Panc1 (cell line): Measurements from ENCODE around the gene POLR2B. TPM values are rescaled to one million over a fixed set of nuclear protein-coding genes. Genes with fewer than 3 reads are reported as not detected.

Experiments
- ATAC-seq: fragments of 200-7000 bp; cut with Tn5 transposase; 2 replicates; pipeline ENCODE4 v1.9.1; 2020; ENCODE audit warnings: mild to moderate bottlenecking, moderate library complexity
- BruUV-seq: library from RNA; stranded (reverse); fragments of 400-500 nt; replicated peaks from 2 replicates; lab custom pipeline; 2021; lab: Mats Ljungman, UMichigan
- CTCF ChIA-PET: fragments of 300-600 bp; sonication (Branson Sonifier 250); formaldehyde crosslinking; loops from one replicate; lab custom pipeline; 2022; ENCODE audit warnings: antibody characterized with exemption; lab: Charles Lee
- POLR2A ChIA-PET: fragments of 300-600 bp; sonication (Branson Sonifier 250); formaldehyde crosslinking; loops from one replicate; lab custom pipeline; 2022; ENCODE audit warnings: antibody characterized with exemption; lab: Charles Lee
- DNase-seq: peaks from one replicate; pipeline ENCODE4 v3.0.0-alpha.2; 2010; ENCODE audit warnings: low read depth, low spot score
- H3K27ac ChIP-seq: 2 replicates; pipeline ENCODE4 v1.5.1; 2011; ENCODE audit warnings: mild to moderate bottlenecking, low read length, inconsistent platforms
- H3K27me3 ChIP-seq: fragments of 200-500 bp; sonication (Bioruptor generic); 2 replicates; pipeline ENCODE4 v1.6.0; 2014; ENCODE audit warnings: low read length, inconsistent platforms; ENCODE audit not compliant: control insufficient read depth, insufficient read depth
- H3K36me3 ChIP-seq: fragments of 200-500 bp; sonication (Bioruptor generic); 2 replicates; pipeline ENCODE4 v1.5.1; 2014; ENCODE audit warnings: inconsistent platforms, mild to moderate bottlenecking, low read length, moderate library complexity; ENCODE audit not compliant: control insufficient read depth, insufficient read depth
- H3K4me1 ChIP-seq: 2 replicates; pipeline ENCODE4 v1.5.1; 2011; ENCODE audit warnings: inconsistent platforms, mild to moderate bottlenecking, low read length, moderate library complexity; ENCODE audit not compliant: control insufficient read depth, insufficient read depth
- H3K4me3 ChIP-seq, 2 experiments: 2 replicates each; pipeline ENCODE4 v1.5.1; 2011 to 2012; ENCODE audit warnings: low read depth in 2 of 2, low read length in 2 of 2, mild to moderate bottlenecking in 2 of 2, inconsistent platforms in 1 of 2, moderate library complexity in 1 of 2
- H3K9me3 ChIP-seq: fragments of 200-500 bp; sonication (Bioruptor generic); 2 replicates; pipeline ENCODE4 v1.5.1; 2014; ENCODE audit warnings: low read depth, mild to moderate bottlenecking, inconsistent platforms, low read length, moderate library complexity; ENCODE audit not compliant: control insufficient read depth, insufficient read depth
- POLR2AphosphoS5 ChIP-seq: IDR thresholded peaks from 2 replicates; pipeline ENCODE4 v1.6.1; 2012; ENCODE audit warnings: mild to moderate bottlenecking, low read depth, low read length, moderate library complexity
- SIN3A ChIP-seq: IDR thresholded peaks from 2 replicates; pipeline ENCODE4 v1.6.1; 2012; ENCODE audit warnings: low read depth, mild to moderate bottlenecking, low read length, moderate library complexity, borderline replicate concordance; ENCODE audit not compliant: insufficient read depth
- TCF7L2 ChIP-seq: IDR thresholded peaks from 2 replicates; pipeline ENCODE4 v1.6.1; 2011; ENCODE audit warnings: mild to moderate bottlenecking, low read depth, low read length, inconsistent platforms
- in situ Hi-C: cut with HindIII; loops from 2 replicates; pipeline ENCODE4 v1.10.0; 2016; ENCODE audit warnings: low sequenced_read_pairs, low pct_unique_long_range_greater_than_20kb
- intact Hi-C: fragments of 100-400 bp; cut with micrococcal nuclease; formaldehyde crosslinking; loops from one replicate; pipeline ENCODE4 v1.10.0; 2022; ENCODE audit not compliant: unreplicated experiment
- total RNA-seq: library from RNA; stranded (reverse); gene quantifications from one replicate; pipeline ENCODE4 v1.2.1, GENCODE V29; 2021; ENCODE audit not compliant: unreplicated experiment
- TF ChIP-seq, protein P1 (sequence below): fragments of 450-650 bp; IDR thresholded peaks from 2 replicates; pipeline ENCODE4 v1.5.1; 2017; ENCODE audit warnings: mild to moderate bottlenecking
- TF ChIP-seq, protein P2 (sequence below), 2 experiments: IDR thresholded peaks; 2 replicates each; pipeline ENCODE4 v1.6.1; 2011 to 2012; ENCODE audit warnings: low read depth in 2 of 2, control low read depth in 1 of 2, low read length in 1 of 2, mild to moderate bottlenecking in 1 of 2, moderate library complexity in 1 of 2; ENCODE audit not compliant: insufficient read depth in 1 of 2

Gene POLR2B
- total RNA-seq, 1 experiment from 2014 or later: 84.1 TPM

DNA sequence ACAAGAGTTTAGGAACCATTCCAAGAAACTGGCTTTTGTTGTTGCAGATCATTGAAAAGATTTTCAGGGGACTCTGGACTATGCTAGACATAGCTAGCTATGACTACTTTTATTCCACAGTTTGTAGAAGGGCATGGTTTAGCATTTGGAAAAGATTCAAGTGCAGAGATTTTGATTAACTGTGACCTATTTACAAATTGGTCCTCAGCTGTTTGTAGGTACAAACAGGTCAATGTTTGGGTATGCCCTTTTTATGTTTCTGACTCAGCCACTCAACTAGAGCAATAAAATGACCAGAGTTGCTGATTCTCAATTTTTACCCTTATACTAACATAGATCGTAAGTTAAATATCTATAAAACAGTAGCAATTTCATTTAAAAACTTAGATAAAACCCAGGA, 84.8 kb downstream of the POLR2B start:
- no peak for ATAC-seq
- TF ChIP-seq, protein P1, sequence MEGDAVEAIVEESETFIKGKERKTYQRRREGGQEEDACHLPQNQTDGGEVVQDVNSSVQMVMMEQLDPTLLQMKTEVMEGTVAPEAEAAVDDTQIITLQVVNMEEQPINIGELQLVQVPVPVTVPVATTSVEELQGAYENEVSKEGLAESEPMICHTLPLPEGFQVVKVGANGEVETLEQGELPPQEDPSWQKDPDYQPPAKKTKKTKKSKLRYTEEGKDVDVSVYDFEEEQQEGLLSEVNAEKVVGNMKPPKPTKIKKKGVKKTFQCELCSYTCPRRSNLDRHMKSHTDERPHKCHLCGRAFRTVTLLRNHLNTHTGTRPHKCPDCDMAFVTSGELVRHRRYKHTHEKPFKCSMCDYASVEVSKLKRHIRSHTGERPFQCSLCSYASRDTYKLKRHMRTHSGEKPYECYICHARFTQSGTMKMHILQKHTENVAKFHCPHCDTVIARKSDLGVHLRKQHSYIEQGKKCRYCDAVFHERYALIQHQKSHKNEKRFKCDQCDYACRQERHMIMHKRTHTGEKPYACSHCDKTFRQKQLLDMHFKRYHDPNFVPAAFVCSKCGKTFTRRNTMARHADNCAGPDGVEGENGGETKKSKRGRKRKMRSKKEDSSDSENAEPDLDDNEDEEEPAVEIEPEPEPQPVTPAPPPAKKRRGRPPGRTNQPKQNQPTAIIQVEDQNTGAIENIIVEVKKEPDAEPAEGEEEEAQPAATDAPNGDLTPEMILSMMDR: no peak
- TF ChIP-seq SIN3A (no peak), POLR2AphosphoS5 (no peak), TCF7L2 (no peak)
- TF ChIP-seq, protein P2, sequence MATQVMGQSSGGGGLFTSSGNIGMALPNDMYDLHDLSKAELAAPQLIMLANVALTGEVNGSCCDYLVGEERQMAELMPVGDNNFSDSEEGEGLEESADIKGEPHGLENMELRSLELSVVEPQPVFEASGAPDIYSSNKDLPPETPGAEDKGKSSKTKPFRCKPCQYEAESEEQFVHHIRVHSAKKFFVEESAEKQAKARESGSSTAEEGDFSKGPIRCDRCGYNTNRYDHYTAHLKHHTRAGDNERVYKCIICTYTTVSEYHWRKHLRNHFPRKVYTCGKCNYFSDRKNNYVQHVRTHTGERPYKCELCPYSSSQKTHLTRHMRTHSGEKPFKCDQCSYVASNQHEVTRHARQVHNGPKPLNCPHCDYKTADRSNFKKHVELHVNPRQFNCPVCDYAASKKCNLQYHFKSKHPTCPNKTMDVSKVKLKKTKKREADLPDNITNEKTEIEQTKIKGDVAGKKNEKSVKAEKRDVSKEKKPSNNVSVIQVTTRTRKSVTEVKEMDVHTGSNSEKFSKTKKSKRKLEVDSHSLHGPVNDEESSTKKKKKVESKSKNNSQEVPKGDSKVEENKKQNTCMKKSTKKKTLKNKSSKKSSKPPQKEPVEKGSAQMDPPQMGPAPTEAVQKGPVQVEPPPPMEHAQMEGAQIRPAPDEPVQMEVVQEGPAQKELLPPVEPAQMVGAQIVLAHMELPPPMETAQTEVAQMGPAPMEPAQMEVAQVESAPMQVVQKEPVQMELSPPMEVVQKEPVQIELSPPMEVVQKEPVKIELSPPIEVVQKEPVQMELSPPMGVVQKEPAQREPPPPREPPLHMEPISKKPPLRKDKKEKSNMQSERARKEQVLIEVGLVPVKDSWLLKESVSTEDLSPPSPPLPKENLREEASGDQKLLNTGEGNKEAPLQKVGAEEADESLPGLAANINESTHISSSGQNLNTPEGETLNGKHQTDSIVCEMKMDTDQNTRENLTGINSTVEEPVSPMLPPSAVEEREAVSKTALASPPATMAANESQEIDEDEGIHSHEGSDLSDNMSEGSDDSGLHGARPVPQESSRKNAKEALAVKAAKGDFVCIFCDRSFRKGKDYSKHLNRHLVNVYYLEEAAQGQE (IDR thresholded peaks at IDR 0.05; ENCODE audit: insufficient read depth in 1 of 2, low read depth in 2 of 2, low read length in 1 of 2): no peak
- no peaks in the 10 kb centered on the region for H3K36me3 ChIP-seq
- intact Hi-C loops: no loop called here
- BruUV-seq: no TSS peak
- no peaks in the 10 kb centered on the region for H3K4me1 ChIP-seq
- H3K9me3 ChIP-seq: no peaks in the 10 kb centered on the region
- H3K4me3 ChIP-seq: no peak overlapping the region
- no peak overlapping the region for H3K27ac ChIP-seq
- ChIA-PET CTCF (no interaction called here), POLR2A (no interaction called here)
- H3K27me3 ChIP-seq: no peaks in the 10 kb centered on the region
- in situ Hi-C loops: no loop called here
- no peak for DNase-seq

DNA sequence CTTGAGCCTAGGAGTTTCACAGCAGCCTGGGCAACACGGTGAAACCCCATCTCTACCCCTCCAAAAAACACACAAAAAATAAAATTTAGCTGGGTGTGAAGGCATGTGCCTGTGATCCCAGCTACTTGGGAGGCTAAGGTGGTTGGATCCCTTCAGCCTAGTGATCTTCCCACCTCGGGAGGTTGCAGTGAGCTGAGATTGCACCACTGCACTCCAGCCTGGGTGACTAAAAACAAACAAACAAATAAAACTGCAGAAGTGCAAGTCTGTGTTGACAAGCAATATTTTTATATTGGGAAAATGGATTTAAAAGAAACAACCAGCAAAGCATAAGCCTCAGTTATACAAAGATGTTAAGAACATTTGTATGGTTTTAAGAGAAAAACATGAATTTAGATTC, 85.4 kb downstream of the POLR2B start:
- no peaks in the 10 kb centered on the region for H3K4me1 ChIP-seq
- BruUV-seq: no TSS peak
- ChIA-PET POLR2A (no interaction called here), CTCF (no interaction called here)
- H3K27me3 ChIP-seq: no peaks in the 10 kb centered on the region
- in situ Hi-C loops: no loop called here
- ATAC-seq (no peak), DNase-seq (no peak)
- H3K9me3 ChIP-seq: no peaks in the 10 kb centered on the region
- H3K27ac ChIP-seq: no peak overlapping the region
- intact Hi-C loops: no loop called here
- TF ChIP-seq SIN3A (no peak), TCF7L2 (no peak), POLR2AphosphoS5 (no peak)
- TF ChIP-seq, protein P1: no peak
- TF ChIP-seq, protein P2 (IDR thresholded peaks at IDR 0.05; ENCODE audit: insufficient read depth in 1 of 2, low read depth in 2 of 2, low read length in 1 of 2): no peak
- H3K36me3 ChIP-seq: no peaks in the 10 kb centered on the region
- no peak overlapping the region for H3K4me3 ChIP-seq
